NCI-H345 (cell line): ENCODE results near the gene SST.

Source experiments
- DNase-seq: peaks from one replicate; lab custom pipeline; 2025; lab: John Stamatoyannopoulos, UW

The SST gene

DNA sequence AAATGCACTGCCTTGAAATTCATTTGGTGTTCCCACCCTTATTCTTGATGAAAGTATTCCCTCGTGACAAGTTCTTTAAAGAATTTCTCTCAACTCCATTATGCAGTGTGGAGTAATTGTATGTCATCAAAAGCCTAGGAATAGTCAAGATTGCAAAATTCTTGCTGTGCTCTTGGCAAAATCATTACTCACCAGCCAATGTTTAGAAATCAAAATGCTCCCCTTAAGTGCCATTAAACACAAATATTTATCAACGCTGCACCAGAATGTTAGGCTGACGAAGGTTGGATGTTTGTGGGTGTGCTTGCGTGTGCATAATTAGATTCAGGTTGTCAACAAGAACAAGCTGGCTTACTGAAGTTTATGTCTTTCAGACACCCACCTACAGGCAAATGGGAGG lies 40.5 kb downstream of the SST start:
- no peak for DNase-seq

DNA sequence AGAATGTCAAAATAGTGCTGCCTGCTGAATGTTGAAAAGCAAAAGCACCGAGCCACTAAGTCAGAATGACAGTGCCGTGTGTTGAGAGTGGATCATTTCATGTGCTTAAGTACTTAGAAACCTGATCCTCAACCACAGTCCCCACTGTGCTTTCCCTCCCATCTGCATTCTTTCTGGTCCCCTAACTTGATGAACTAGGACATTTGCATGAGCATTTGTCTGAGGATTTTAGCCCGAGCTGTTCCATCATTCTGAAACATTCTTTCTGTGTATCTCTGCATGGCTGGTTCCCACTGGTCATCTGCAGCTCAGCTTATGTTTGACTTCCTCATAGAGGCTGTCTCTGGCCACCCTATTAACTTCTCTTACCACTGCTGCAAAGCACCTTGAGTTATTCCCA lies 42.0 kb downstream of the SST start:
- DNase-seq: peak; percentile 20

DNA sequence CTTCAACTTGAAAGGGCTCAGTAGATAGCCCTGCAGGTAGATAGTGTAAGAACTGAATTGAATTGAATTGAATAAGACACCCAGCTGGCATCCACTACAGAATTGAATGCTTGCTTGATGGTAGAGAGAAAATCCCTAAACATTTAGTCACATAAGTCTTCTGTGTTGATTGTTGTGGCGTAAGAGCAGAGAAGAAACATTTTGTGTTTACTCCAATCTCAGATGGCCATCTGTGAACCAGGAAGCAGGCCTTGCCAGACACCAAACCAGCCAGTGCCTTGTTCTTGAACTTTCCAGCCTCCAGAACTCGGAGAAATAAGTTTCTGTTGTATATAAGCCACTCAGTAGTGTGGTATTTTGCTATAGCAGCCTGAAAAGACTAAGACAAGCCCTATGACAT lies 43.6 kb downstream of the SST start:
- no peak for DNase-seq

DNA sequence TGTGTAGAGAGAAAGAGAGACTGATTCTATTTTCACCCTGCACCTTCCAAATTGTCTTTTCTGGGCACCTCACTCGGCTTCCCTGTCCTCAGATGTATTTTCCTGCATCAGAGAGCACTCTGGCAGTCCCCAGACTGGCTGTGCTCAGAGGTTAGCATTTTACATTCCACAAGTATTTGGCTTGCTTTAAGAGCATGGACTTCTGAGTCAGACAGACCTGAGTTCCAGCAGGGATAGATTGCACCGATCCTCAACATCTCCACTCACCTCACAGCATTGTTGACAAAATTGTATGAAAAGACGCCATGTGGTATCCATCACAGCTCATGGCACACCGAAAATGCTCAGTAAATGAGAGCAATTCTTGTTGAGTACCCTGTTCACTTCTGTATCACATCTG lies 45.6 kb downstream of the SST start:
- no peak for DNase-seq

DNA sequence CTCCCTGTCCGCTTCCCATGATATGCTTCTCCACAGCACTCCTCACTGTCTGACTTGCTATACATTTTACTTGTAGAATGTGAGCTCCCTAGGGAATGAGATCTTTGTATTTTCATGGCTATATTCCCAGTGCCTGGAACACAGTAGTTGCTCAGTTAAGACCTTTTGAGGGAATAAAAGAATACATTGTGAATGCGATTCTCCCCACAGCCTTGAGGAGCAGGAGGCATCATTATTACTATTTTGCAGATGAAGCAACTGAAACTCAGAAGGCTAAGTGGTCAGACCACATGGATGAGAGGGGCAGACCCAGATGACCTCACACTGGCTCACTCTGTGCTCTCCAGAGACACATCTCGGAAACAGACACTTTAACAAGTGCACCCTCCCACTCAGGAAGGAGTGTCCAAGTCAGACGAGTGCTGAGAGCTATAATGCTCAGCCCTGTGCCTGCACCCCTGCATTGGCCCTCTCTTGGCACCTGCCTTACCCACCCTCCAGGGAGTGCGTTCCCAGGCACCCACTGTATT lies 46.8 kb downstream of the SST start:
- peak; percentile 70 for DNase-seq

DNA sequence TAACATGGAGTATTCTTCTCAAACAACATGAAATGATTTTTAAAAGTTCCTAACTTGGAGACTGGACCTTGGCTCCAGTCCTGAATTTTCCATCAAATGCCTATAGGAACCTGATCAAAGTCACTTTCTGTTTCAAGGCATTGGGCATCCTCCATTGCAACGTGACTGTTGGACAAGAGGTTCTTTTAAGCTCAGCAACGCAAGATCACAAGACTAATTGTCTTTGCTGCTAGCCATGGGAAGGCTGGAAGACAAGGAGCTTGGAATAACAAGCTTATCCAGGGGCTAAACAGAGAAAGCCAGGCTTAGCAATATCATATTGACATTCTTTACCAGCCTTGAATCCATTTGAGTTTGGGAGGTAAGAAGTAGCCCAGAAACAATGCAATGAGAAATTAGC lies 48.3 kb downstream of the SST start:
- DNase-seq: no peak

DNA sequence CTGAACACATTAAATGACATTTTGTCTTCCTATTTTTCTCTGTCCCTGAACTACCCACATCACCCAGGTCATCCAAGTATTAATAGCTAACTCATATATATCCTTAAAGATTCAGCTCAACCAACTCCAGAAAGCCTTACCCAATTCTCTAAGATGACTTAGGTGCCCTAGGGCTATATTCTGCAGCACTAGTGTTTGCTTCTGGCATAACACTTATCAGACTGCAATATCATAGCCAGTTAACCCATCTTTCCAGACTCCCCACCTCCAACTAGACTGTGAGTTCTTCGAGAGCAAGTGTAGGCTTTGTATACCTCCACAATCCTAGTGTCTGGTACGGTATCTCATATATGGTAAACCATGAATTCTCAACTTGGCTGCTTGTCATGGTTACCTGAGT lies 50.7 kb downstream of the SST start:
- DNase-seq: no peak
